Measurements from ENCODE around the gene PUDP.
"Not testable (repeated sequence)": the region's sequence is repeated elsewhere in the genome, so short reads cannot be mapped to it uniquely, and the experiment has no call there.

- TF ChIP-seq CTCF, POLR2A (IDR thresholded peaks at IDR 0.05): not testable (repeated sequence)
These were observed 125.0 kb downstream of the PUDP start for GRCh38 chrX:7022996-7023395.
